ENCODE measurements around the gene HS3ST3B1.

Gene HS3ST3B1

DNA sequence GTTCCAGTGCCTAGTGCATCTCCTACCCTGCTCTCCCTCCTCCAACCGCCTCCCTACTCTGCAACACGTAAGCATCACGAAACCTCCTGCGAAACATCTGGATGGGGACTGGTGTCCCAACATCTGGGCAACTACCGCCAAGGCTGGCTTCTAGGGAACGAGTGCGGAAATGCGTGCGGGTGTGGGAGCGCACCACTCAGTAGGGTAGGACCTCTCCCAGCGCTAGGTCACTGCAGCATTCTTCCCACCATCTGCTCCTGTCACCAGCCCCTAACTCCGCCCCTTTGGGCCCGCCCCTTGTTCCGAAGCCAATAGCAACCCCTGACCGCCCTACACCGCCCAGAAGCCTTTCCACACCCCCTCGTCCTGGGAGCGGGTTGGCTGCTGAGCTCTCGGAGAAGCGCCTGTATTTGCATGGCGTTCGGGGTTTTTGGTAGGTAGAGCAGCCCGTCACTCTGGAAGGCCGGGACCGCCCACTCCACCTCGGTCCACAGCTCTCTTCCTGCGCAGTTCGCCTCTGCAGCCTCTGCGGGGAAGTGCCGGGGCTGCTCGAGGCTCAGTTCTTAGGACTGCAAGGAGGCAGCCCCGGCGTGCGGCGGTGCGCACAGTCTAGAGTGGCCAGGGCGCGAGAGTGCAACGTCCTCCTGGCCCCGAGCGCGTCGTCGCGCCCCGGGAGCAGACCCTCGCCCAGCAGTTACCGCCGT is at the start of gene HS3ST3B1:
HS3ST3B1 (plus strand) TSS at position 507 of the 704 bp plus-strand sequence. CDS start 438 bp downstream, outside the sequence.
- DNase-seq (ENCODE audit: low read depth in 2 of 2), result peak; percentile 97 to 99

DNA sequence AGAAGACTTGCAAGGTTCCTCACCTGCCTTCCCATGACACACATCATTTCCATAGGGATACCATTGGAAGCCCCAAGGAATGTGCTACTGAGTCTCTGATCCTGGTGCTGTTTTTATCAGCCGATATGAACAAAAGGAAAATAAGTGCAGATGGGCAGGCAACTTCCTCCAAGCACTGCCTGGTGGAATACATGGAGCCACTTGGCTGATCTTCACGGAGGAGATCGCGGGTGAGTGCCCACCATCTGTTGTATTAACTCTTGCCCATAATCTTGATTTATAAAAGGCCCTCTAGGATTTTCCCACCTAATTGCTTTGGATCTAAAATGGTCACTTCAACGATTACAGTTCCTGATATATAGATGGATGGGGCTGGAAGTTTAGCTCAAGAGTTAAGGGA is 39.5 kb upstream of the HS3ST3B1 start:
- no peak for DNase-seq (ENCODE audit: low read depth in 2 of 2)

DNA sequence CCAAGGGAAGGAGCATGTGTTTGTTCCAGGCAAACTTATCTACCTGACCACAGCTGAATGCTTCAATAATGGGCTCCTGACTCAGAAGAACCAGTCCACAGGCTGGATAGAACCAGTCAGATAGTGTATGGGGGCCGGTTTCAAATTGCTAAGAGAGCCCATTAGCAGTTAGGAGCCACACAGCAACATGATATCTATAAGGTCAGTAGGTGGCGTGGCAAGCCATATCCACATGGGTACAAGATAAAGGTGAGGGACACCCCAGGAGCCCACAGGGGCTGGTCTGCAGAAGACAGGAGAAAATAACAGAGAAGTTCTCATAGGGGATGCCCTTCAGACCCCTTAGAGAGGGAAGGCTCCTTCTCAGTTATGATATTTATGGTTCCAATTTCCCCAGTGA is 32.6 kb upstream of the HS3ST3B1 start:
- DNase-seq (ENCODE audit: low read depth in 2 of 2), result no peak

DNA sequence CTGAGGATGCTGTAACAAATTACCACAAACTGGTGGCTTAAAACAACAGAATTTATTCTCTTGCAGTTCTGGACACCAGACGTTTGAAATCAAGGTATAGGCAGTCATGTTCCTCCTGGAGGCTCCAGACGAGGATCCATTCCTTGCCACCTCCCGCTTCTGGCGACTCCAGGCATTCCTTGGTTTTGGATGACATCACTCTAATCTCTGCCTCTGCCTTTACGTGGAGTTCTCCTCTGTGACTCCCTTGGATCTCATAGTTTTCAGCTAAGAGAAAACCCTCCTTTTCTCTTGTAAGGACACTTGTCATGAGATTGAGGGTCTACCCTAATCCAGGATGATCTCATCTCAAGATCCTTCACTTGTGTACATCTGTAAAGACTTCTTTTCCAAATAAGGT is 31.4 kb upstream of the HS3ST3B1 start:
- DNase-seq (ENCODE audit: low read depth in 2 of 2), result no peak

DNA sequence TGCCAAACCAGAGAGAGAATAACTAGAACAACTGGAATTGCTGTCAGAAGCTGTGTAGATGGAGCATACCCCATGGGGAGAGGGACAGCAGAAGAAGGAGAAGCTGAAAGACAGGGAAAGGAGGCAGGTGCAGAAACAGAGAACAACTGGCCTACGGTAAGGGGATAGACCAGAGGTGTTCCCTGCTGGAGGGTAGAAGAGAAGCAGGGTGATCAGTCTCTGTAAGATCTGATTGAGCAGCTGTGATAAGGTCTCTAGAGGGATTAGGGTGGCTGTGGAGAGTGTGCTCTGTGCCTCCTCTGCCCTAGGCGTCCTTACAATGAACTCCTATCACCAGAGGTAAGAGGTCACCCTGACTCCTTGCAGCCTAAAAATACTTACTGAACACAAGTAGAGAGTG is 30.4 kb upstream of the HS3ST3B1 start:
- DNase-seq (ENCODE audit: low read depth in 2 of 2), result no peak

DNA sequence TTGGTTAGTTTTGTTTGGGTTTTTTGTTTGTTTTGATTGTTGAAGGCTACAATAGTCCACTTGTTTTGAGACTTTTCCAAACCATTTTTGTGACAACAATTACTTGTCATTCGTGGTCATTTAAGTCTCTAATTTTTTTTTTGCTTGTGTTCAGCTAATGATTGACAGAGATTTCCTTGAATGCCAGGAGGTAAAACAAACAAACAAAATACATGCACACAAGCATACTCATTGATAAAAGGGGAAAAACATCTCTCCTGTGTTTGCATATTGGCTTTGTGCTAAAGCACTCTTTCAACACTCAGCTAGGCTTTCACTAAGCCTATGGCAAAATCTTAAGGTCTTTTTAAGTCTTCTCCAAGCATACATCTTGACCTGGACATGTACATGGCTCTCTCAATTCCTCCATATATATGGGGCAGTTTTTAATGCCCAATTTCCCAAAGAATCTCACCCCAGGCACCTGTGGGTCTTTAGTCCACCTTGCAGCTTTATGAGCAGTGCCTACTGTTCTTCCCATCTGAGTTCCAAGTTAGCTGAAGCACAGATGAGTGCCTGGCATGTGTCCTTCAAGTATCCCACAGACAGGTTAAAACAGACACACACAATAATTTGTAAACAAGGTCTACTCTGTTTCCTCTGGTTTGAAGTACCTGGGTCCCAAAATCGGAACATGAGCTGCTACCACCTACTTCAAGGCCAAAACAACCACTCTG is 24.2 kb upstream of the HS3ST3B1 start:
- DNase-seq (ENCODE audit: low read depth in 2 of 2), result no peak

DNA sequence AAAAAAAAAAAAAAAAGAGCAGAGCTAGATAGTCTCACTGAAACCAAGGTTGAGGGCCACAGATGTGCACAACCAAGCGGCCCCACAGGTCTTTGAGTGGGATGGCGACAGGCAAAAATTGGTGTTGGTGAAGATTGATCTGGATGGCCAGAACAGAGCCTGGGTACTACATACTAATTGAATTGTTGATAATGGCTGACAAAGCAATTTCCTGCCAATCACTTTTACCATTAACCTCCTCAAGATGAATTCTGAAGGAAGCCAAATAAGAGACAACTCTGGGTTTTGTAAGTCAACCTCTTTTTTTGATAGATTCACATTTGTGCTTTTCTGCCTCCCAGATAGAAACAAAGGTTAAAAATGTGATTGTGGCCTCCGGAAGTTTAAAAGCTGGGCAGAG is 19.4 kb upstream of the HS3ST3B1 start:
- no peak for DNase-seq (ENCODE audit: low read depth in 2 of 2)

DNA sequence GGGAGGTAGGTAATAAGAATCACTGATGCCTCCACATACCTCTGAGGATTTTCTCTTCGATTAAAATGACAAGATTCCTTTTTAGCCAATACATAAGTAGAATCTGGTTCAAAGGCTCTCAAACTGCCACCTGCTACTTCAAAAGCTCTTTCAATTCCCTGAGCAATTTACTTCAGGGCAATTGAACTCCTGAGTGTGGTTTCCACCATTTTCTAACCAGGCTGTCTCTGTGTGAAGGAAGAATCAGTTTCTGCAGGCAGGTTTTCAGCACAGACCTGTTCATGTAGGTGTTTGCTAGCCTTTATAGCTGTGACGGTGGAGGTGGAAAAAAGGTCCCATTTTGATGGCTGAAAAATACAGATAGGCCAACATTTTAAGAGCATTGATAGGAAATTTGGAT is 18.2 kb upstream of the HS3ST3B1 start:
- no peak for DNase-seq (ENCODE audit: low read depth in 2 of 2)

DNA sequence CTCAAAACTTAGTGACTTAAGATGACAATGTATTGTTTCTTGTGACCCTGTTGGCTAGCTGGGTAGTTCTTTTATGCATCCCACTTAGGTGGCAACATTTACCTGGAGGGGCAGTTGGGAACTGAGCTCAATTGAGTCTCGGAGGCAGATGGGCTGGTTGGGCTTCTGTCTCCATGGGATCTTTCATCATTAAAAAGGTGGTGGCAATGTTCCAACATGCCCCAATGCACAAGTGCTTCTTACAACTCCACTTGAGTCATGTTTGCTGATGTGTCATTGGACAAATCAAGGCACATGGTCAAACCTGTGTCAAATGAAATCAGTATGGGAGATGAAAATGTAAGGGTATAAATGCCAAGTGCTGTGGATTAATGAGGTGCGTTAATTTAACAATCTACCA is 11.7 kb upstream of the HS3ST3B1 start:
- DNase-seq (ENCODE audit: low read depth in 2 of 2), result no peak

DNA sequence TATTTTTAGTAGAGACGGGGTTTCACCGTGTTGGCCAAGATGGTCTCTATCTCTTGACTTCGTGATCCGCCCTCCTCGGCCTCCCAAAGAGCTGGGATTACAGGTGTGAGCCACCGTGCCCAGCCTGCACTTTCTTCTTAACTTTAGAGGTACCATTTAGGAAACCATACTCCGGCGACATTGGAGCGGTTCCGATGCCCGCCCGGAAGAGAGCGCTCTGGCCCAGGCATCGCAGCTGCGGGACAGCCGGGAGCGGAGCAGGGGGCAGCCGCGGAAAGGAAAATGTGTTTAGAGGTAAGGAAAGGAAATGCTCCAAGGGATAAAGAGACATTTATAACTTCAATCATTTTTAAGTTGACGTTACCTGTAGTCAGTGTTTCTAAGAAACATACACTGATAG is 6.0 kb upstream of the HS3ST3B1 start:
- DNase-seq (ENCODE audit: low read depth in 2 of 2), result no peak

DNA sequence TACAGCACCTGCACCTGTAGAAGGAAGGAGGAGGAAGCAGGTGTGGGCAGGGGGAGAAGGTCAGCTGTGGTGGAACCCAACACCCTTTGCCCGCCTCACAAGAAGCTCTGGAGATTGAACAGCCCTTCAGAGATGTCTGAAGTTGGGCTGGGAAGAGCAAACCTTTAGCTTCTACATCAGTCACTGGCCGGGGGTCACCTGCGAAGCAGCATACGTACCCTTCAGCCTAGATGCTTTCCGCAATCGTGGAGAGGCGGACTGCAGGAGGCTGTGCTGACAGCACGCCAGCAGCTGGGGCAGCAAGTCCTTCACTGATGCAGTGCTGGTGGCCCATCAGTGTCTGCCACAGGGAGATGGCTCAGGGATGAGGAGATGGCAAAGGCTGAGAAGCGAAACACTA is 5.2 kb upstream of the HS3ST3B1 start:
- no peak for DNase-seq (ENCODE audit: low read depth in 2 of 2)

DNA sequence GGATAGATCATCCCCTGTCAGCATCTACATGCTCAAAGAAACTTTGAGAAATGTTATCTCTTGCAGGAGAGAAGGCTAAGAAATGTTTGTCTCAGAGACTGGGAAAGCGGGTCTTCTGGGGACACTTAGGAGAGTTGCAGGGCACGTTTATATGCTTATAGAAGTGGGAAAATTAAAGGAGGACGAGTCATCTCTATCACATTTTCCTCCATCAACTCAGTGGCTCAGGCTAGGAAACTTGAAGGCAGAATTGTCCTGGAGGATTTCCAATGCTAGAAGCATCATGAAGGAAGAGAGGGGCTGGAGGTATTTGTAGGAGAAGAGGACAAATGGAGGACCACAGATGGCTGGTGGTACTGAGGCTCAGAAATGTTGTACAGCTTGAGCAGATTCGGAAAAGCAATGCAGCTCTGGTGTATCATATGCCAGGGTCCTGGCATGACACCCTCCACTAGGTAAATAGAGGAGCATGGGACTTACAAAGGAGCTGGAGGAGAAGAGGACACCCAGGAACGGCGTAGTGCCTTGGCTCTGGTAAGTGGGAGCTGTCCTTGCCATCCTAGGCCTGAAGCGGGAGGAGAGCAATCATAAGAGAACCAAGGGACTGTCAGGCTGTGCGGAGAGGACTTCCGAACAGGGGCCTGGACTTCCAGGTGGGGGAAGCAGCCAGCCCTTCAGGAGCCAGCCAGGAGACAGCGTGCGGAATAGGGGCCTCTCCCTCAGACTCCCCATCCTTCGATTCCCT is 4.5 kb upstream of the HS3ST3B1 start:
- DNase-seq (ENCODE audit: low read depth in 2 of 2), result no peak

DNA sequence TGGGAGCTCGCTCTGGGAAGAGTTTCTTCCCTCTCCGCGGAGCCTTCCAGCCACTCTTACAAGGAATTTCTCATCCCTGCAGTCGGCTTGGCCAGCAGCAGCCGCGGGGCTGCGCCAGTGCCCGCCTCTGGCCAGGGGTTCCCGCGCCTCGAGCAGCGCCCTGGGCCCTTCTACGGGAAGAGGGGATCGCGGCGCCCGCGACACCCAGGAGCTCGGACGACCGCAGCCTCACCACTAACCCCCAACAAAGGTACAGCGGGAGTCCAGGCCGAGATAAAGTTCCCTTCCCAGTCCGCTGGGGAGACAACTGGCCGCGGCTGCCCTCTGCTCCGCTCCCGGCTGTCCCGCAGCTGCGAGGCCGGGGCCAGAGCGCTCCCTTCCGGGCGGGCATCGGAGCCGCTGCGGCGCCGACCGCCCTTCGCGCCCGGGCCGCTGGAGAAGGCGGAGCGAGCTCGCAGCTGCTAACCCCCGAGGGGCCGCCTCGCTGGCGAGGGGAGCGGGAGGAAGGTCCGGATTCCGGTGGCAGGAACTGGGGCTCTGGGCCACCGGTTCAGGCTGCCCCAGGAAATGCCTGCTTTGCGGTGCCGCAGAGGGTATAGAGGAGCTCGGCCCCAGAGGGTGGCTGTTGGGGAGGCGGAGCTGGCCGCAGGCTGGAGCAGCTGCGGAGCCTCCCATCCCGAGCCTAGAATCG is 3.6 kb upstream of the HS3ST3B1 start:
- DNase-seq (ENCODE audit: low read depth in 2 of 2), result no peak

DNA sequence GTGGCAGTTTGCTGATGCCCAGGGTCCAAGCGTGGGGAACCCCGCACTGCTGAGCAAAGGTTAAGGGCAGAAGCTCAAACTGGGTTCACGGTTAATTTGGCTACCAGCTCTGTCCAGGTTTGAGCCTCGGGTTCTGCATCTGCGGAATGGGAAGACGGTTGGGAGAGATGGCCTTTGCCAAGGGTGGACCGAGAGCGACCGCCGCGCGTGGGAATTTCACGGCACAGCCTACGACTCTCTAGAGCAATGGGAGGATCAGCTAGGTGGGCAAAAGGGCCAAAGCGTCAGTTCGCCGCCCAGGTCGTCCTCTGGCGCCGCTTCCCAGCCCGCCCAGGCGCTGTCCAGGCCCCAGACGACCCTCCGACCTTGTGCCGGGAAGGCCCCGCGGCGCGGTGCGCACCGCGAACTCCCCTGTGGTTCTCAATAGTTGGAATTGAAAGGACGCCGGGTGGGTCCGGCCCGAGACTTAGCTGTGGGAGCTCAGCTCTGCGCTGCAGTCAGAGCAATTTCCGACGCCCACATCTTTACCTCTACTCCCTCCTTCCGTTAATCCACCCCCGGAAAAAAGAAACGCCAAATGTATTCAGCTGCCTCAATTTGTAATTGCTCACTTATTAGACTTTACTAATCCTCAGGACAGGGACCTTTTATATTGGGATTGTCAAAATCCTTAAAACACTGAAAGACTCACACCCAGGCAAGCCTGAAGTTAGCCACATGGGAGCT is 2.5 kb upstream of the HS3ST3B1 start:
- no peak for DNase-seq (ENCODE audit: low read depth in 2 of 2)

DNA sequence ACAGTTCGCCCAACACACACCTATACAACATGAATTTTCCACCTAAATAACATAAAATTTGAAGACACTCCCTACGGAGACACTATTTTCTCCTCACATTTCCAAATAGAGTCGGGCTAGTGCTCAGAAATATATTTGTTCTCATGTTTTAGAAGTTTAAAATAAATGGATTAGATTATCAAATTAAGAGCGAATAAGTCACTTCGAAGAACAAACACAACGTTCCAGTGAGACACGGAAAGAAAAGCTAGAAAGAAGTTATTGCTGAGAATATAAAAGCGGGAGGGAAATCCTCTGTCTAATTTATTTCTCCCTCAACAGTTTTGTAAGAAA is 2.0 kb upstream of the HS3ST3B1 start:
- no peak for DNase-seq (ENCODE audit: low read depth in 2 of 2)

DNA sequence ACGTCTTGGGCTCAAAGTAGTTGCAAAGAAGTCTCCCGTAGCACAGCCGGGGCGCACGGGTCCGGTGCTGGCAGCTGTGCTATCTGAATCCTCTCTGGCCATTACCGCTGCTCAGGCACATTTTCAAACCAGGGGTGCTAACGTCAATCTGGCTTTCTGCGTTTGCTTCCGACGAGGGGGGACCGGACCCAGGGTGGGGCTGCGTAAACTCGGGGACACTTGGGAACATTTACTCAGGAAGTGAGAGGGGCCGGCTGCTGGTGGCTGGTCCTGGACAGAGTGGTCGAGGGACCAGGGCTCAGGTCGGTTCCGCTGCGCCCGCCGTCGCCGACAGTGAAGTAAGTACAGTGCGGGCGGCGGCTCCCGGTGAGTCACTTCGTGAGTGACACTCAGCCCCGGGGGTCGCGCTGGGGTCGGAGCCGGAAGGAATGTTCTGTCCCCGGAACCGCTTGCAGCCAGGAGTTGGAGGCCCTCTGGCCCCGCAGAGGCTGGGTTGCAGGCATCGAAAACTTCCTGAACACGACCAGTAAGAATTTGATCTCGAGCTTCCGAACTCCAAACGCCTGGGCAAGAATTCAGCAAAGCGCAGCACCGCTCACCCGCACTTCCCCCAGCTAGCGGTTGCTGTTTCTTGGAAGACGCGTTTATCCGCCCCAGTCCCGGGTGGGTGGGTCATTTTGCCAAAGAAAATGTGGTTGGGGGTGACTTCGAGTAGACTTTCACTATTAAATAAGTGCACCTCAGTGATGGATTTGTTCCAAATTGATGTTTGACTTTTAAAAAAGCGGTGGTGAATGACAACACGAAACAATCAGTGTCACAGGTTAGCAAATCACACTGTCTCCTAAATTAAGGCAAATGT is 1.4 kb upstream of the HS3ST3B1 start:
- DNase-seq (ENCODE audit: low read depth in 2 of 2), result no peak

DNA sequence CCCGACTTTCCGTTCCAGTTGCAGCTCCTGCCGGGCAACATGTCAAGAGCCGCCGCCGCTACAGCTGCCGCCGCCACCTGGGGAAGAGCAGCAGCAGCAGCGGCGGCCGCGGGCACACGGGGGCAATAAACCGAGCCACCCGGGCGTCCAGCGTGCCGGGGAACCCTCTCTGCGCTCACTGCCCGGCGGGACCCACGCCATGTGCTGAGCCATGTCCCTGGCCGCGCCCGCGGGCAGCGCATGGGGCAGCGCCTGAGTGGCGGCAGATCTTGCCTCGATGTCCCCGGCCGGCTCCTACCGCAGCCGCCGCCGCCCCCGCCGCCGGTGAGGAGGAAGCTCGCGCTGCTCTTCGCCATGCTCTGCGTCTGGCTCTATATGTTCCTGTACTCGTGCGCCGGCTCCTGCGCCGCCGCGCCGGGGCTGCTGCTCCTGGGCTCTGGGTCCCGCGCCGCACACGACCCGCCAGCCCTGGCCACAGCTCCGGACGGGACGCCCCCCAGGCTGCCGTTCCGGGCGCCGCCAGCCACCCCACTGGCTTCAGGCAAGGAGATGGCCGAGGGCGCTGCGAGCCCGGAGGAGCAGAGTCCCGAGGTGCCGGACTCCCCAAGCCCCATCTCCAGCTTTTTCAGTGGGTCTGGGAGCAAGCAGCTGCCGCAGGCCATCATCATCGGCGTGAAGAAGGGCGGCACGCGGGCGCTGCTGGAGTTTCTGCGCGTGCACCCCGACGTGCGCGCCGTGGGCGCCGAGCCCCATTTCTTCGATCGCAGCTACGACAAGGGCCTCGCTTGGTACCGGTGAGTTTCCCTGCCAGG is 604 bp downstream of the HS3ST3B1 start:
- no peak for DNase-seq (ENCODE audit: low read depth in 2 of 2)

DNA sequence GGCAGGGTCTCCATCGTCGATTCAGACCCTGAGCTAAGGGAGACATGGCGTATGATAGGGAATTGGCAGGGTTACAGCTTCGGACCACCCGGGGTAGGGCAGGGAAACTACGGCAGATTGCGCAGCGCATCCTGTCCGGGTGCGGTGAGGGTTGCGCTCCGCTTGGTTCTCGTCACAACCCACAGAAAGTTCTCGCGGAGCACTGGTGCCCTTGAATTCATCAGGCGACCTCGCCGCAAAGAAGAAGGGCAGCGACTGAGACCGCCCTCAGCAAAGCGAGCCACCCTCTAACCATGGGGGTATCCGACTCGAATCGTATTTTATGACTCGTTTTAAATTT is 1.2 kb downstream of the HS3ST3B1 start:
- DNase-seq (ENCODE audit: low read depth in 2 of 2), result no peak

DNA sequence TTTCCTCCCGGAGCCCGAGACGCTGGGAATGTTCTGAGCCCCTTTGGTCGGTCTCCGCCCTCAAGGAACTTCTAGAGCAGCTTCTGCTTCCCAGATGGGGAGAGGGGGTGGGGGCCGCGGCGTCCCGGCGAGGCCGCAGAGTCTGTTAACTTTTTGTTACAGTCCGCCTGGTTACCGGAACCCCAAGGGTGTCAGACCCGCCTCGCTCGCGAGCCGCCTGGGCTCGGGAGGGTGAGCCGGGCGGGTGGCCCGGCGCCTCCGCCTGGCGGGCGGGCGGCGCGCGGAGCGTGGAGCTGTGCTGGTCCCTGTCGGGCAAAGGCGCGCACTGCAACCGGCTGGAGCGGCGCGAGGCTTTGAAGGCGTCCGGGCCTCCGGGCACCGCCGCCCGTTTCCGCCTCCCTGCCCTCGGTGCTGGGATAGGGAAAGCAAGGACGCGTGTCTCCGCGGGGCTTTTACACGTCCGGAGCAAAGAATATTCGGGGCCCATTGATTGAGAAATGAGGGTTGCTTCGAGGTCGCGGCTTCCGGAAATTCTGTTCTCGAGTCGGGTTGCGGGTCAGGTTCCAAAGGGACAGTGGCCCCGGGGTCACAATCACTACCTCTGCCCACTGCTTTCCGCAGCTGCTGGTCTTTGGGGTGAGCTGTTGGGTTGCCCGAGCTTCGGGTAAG is 1.7 kb downstream of the HS3ST3B1 start:
- DNase-seq (ENCODE audit: low read depth in 2 of 2), result peak; percentile 63 to 65

Measured in stimulated activated CD8-positive, alpha-beta memory T cell treated with anti-CD3 and anti-CD28 coated beads, Interleukin-15, amount 100 ng/mL, for 4 hours (primary cell).